Motor neuron (in vitro differentiated cells): ENCODE results near the gene BAHCC1. TPM values are rescaled to one million over a fixed set of nuclear protein-coding genes. Genes with fewer than 3 reads are reported as not detected.

ENCODE experiments used
- ATAC-seq, 8 experiments: fragments of 200-7000 bp; cut with Tn5 transposase; replicated peaks in 6 of 8; 2 replicates each; pipeline ENCODE4 v1.8.0; 2021; ENCODE audit warnings: mild to moderate bottlenecking in 8 of 8, moderate library complexity in 8 of 8
- H3K27ac ChIP-seq, 2 donors: fragments of 250-450 bp; sonication (Bioruptor Pico); 2 replicates each; pipeline ENCODE4 v1.9.0; 2021; ENCODE audit warnings: antibody characterized with exemption in 2 of 2, mild to moderate bottlenecking in 2 of 2, moderate library complexity in 1 of 2
- H3K4me1 ChIP-seq, 2 donors: fragments of 250-450 bp; sonication (Bioruptor Pico); replicated peaks in 1 of 2; 2 replicates each; pipeline ENCODE4 v1.6.1; 2021; ENCODE audit warnings: antibody characterized with exemption in 2 of 2, mild to moderate bottlenecking in 2 of 2, moderate library complexity in 1 of 2
- H3K4me3 ChIP-seq, 5 donors: fragments of 250-450 bp; sonication (Bioruptor Pico); 2 replicates each; pipeline ENCODE4 v1.9.0; 2021; ENCODE audit warnings: antibody characterized with exemption in 5 of 5, mild to moderate bottlenecking in 5 of 5, moderate library complexity in 4 of 5
- WGBS, 10 experiments: fragments of 450-650 bp; shearing (Covaris generic); methylation state at CpG; one replicate each; pipeline ENCODE4 v1.0.0; 2022; 5-methylcytosine and 5-hydroxymethylcytosine counted together
- in situ Hi-C, 9 experiments: fragments of 400-800 bp; cut with MboI; loops; one replicate each; pipeline ENCODE4 v1.15.0; 2021; ENCODE audit warnings: low sequenced_read_pairs in 9 of 9, low pct_unique_long_range_greater_than_20kb in 2 of 9; ENCODE audit not compliant: unreplicated experiment in 9 of 9
- total RNA-seq, 8 experiments: library from RNA; unstranded; fragments of 300-600 nt; gene quantifications; 2 replicates each; pipeline versions ENCODE4 v1.2.3 to v1.2.4, GENCODE V29; 2022

Gene BAHCC1
- total RNA-seq, 8 experiments from 2014 or later = 1.9 to 19.5 (median 10.4) TPM

GRCh38 chr17:81398176-81398831 is 3.0 kb downstream of the BAHCC1 start:
- no peak for ATAC-seq
- in situ Hi-C loops = loop anchor here in 3 of 9 experiments (25.0 kb wide), 1 partner anchor 89 kb away; no protein-coding TSS in a partner anchor

GRCh38 chr17:81398832-81399411 is 3.7 kb downstream of the BAHCC1 start:
- H3K4me1 ChIP-seq = peaks cover 31 to 42% of the 10 kb centered on the region in 2 donors
- 0% methylated on average over 2 of the region's 46 CpGs; no CpG with 5 or more reads in 8 of the 10 experiments for WGBS, 10 experiments
- H3K27ac ChIP-seq = peak overlapping the region; percentile 81 to 84
- ATAC-seq = no peak
- H3K4me3 ChIP-seq = peak overlapping the region; percentile 53 to 56 (median 54)
- in situ Hi-C loops = loop anchor here in 3 of 9 experiments (25.0 kb wide), 1 partner anchor 88 kb away; no protein-coding TSS in a partner anchor

More at GRCh38 chr17:81398176-81398831, 3.0 kb downstream of the BAHCC1 start:
- H3K4me3 ChIP-seq = peak overlapping the region; percentile 53 to 56 (median 54)
- 0 to 100% (median 11%) methylated on average over 1 to 14 of the region's 48 CpGs; no CpG with 5 or more reads in 2 of the 10 experiments for WGBS, 10 experiments
- peak overlapping the region; percentile 81 to 84 for H3K27ac ChIP-seq
- H3K4me1 ChIP-seq = peaks cover 25 to 36% of the 10 kb centered on the region in 2 donors

- in situ Hi-C loops = loop anchor here in 3 of 9 experiments (25.0 kb wide), 1 partner anchor 88 kb away; no protein-coding TSS in a partner anchor
- no CpG with 5 or more reads among the region's 95 CpGs for WGBS, 10 experiments
- Histone ChIP-seq H3K27ac (peak overlapping the region; percentile 81 to 84), H3K4me1 (peaks cover 37 to 43% of the 10 kb centered on the region in 2 donors), H3K4me3 (peak overlapping the region; percentile 53 to 56 (median 54))
- peak in 3 of 8 experiments; percentile 1 to 4 (median 3) for ATAC-seq
Observed at GRCh38 chr17:81399481-81400153, 4.4 kb downstream of the BAHCC1 start.

- in situ Hi-C loops = no loop called here
- H3K4me1 ChIP-seq = peaks cover 44 to 48% of the 10 kb centered on the region in 2 donors
- WGBS, 10 experiments = 0 to 15% (median 6%) methylated on average over 2 to 19 of the region's 67 CpGs; no CpG with 5 or more reads in 5 of the 10 experiments
- peak; percentile 3 to 13 (median 6) for ATAC-seq
- H3K27ac ChIP-seq = peak overlapping the region; percentile 81 to 84
- H3K4me3 ChIP-seq = peak overlapping the region; percentile 53 to 56 (median 54)
Observed at GRCh38 chr17:81400154-81400977, 5.1 kb downstream of the BAHCC1 start.

GRCh38 chr17:81400996-81401722 is 5.9 kb downstream of the BAHCC1 start:
- in situ Hi-C loops = no loop called here
- WGBS, 10 experiments = 7 to 50% (median 21%) methylated on average over 2 to 15 of the region's 20 CpGs; no CpG with 5 or more reads in 2 of the 10 experiments

GRCh38 chr17:81401723-81402529 is 6.7 kb downstream of the BAHCC1 start:
- peaks cover 59 to 62% of the 10 kb centered on the region in 2 donors for H3K4me1 ChIP-seq
- peak overlapping the region; percentile 2 to 56 (median 54) for H3K4me3 ChIP-seq
- in situ Hi-C loops = no loop called here
- ATAC-seq = peak in 5 of 8 experiments; percentile 13 to 36 (median 19)
- WGBS, 10 experiments = 0 to 93% (median 29%) methylated on average over 1 to 10 of the region's 19 CpGs; no CpG with 5 or more reads in 2 of the 10 experiments
- H3K27ac ChIP-seq = peak overlapping the region; percentile 53 to 74

More at GRCh38 chr17:81400996-81401722, 5.9 kb downstream of the BAHCC1 start:
- peak in 1 of 8 experiments; percentile 0 for ATAC-seq
- Histone ChIP-seq H3K4me1 (peaks cover 52 to 56% of the 10 kb centered on the region in 2 donors), H3K27ac (peak overlapping the region; percentile 53 to 74), H3K4me3 (peak overlapping the region; percentile 53 to 56 (median 54))

GRCh38 chr17:81402530-81402941 is 7.3 kb downstream of the BAHCC1 start:
- no peak overlapping the region for H3K27ac ChIP-seq
- in situ Hi-C loops = no loop called here

GRCh38 chr17:81402981-81403467 is 7.8 kb downstream of the BAHCC1 start:
- in situ Hi-C loops = no loop called here
- Histone ChIP-seq H3K4me1 (peaks cover 70 to 73% of the 10 kb centered on the region in 2 donors), H3K4me3 (peak overlapping the region in 1 of 5 donors; percentile 53), H3K27ac (peak overlapping the region in 1 of 2 donors; percentile 7)
- WGBS, 10 experiments = 20 to 93% (median 69%) methylated on average over 1 to 4 of the region's 9 CpGs
- no peak for ATAC-seq

More at GRCh38 chr17:81402530-81402941, 7.3 kb downstream of the BAHCC1 start:
- WGBS, 10 experiments = 0 to 80% (median 54%) methylated on average over 1 to 4 of the region's 9 CpGs; no CpG with 5 or more reads in 2 of the 10 experiments
- Histone ChIP-seq H3K4me3 (peak overlapping the region in 1 of 5 donors; percentile 53), H3K4me1 (peaks cover 65 to 68% of the 10 kb centered on the region in 2 donors)
- ATAC-seq = no peak

GRCh38 chr17:81403671-81404534 is 8.6 kb downstream of the BAHCC1 start:
- in situ Hi-C loops = no loop called here
- no peak overlapping the region for H3K27ac ChIP-seq
- peak in 1 of 8 experiments; percentile 1 for ATAC-seq
- H3K4me1 ChIP-seq = peaks cover 76 to 77% of the 10 kb centered on the region in 2 donors
- WGBS, 10 experiments = 4 to 100% (median 23%) methylated on average over 2 to 25 of the region's 39 CpGs; no CpG with 5 or more reads in 1 of the 10 experiments
- peak overlapping the region in 4 of 5 donors; percentile 2 to 25 (median 10) for H3K4me3 ChIP-seq

- Histone ChIP-seq H3K4me1 (peaks cover 83 to 85% of the 10 kb centered on the region in 2 donors), H3K4me3 (peak overlapping the region in 1 of 5 donors; percentile 25), H3K27ac (no peak overlapping the region)
- peak in 1 of 8 experiments; percentile 10 for ATAC-seq
- 40 to 93% (median 56%) methylated on average over 2 to 8 of the region's 11 CpGs; no CpG with 5 or more reads in 2 of the 10 experiments for WGBS, 10 experiments
- in situ Hi-C loops = no loop called here
Observed at GRCh38 chr17:81404558-81405165, 9.4 kb downstream of the BAHCC1 start.
